NCI-H1436 treated with DMSO at 0.1 percent for 48 hours (cell line): ENCODE data around the gene AVPI1.
"Not testable (repeated sequence)": the region's sequence is repeated elsewhere in the genome, so short reads cannot be mapped to it uniquely, and the experiment has no call there.

ENCODE experiments used
- DNase-seq: peaks from one replicate; lab custom pipeline; 2025; lab: John Stamatoyannopoulos, UW

AVPI1 gene

DNA sequence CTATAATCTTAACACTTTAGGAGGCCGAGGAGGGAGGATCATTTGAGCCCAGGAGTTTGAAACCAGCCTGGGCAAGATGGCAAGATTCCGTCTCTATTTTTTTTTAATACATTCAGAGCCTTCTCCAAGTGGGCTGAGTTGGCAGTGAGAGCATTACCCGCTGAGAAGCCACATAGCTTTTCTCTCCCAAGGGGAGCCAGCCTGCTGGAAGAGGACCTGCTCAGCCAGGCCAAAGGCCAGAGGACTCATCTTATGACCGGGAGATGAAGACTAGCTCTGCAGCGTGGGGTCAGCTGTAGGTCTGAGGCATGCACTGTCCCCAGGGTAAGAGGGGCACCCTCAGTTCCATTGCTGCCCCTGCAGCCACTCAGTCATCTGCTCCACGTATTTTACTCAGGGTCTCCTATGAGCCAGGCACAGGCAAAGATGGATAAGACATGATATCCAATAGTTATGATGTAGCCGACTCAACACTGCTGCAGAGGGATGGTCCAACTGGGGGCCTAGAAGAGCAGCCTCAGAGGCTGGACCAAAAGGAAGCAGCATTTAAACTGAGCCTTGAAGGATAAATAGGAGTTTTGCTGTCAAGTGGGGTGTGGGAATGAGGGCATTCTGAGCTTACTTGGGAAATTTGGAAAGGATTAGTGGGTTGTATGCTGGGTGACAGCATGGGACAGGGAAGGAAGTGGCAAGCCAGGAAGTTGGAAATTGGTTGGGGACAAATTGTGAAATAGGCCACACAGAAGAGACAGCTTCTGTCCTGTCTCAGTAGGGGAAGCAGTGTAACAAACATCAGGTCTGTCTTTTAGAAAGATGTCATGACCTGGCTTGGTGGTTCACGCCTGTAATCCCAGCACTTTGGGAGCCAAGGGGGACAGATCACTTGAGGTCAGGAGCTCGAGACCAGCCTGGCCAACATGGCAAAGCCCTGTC, 24.9 kb upstream of the AVPI1 start:
- DNase-seq = no peak

DNA sequence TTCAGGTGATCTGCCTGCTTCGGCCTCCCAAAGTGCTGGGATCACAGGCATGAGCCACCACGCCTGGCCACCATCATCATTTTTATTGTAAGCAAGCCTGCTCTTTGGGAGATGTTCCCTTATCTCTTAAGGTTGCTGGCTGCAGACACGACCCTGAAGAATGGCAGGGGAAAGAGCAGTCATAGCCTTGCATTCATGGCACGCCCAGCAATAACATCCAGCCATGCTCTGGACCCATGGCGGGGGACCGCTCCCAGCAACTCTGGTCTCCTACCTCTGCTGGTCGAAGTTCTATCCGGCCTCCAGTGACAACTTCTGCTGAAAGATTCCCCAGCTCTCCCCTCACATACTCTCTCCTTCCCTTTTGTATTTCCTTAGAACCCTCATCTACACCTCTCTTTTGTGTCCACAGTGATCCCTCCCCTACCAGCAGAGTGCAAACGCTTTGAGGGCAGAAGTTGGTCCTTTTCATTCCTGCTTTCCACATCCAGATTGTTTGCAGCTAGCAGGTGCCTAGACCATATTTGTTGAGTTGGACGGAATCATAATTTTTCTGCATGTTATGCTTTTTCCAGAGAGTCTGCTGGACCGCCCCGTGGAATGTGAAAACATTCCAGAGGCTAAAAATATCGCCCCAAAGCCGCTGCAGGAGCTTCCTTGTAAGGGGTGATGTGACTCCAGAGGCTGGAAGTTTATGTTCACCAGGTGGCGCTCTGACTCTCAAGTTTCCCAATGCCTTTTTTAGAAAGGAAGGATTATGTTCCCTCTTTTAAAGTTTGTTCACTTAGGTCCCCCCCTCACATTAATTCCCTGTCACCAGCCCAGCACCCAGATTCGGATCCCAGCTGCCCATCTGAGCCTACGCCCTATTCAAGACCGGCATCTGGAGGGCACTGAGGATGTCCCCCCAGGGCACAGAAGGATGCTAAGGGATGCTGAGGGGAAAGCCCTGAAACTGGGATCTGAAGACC, 22.2 kb upstream of the AVPI1 start:
- DNase-seq = no peak

DNA sequence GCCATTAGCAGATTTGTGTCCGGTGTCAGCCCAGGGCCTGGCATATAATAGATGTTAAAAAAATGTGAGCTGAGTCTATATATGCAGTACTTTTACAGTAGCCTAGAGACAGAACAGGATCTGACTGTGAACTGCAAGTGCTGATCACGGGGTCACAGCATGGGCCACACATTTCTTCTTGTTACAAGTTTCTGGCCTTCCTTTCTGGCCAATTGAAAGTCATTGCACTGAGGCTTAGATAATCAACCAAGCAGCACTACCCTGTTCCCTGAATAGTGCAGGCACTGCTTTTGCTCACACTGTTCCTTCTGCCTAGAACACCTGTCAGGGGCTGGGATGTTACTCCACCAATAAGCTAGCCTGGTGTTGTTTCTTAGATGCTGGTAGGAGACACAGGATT, 21.1 kb upstream of the AVPI1 start:
- DNase-seq = no peak

DNA sequence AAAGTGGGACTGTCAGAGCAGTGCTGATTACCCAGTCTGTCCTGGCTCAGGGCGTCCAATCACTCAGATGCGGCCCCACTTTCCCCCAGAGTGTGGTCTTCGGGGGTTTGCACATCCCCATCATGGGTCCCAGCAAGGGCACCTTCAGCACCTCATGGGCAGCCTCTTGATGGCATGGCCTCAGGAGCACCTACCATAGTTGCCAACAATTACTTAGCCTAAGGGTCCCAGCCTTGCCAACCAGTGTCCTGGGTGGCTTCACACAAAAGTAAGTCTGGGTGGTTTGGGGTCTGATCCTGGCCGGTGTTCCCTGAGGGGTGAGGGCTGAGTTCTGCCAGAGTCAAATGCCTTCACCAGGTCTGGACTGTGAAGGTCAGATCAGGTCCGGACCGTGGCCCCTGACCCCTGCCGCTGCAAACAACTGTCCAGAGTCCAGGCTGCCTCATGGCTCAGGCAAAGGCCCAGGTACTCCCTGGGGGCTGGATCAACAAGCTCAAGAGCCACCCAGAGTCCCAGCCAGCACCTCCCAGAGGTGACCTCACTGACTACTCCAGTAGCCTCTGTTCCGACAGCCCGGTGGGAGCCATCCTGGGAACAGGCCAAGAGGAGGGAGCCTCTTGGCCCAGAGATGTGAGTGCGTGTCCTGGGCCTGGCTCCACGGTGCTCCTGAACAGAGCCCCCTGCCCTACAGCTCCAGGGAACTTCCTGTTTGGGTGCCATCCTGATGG, 20.3 kb upstream of the AVPI1 start:
- no peak for DNase-seq

DNA sequence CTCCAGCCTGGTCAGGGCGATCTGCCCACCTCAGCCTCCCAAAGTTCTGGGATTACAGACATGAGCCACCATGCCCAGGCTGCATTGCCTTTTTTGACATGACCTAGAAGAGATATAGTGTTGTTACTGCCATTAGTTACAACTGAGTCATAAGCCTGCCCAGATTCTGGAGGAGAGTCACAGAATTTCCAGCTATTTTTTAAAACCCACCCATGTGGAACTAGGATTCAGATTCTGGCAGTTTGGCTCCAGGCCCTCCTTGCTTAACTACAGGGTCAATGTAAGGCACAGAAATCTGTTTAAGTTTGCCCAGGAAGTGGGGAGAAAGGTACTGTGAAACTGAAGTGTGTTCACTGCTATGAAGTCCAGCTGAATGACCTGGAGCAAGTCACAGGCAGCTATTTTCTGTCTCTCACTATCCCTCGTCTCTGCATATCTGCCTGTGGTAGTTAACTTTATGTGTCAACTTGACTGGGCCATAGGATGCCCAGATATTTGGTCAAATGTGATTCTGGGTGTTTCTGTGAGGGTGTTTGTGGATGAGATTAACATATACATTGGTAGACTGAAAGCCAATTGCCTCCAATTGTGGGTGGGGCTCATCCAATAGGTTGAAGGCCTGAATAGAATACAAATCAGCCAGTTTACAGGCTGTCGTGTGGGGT, 18.1 kb upstream of the AVPI1 start:
- no peak for DNase-seq

DNA sequence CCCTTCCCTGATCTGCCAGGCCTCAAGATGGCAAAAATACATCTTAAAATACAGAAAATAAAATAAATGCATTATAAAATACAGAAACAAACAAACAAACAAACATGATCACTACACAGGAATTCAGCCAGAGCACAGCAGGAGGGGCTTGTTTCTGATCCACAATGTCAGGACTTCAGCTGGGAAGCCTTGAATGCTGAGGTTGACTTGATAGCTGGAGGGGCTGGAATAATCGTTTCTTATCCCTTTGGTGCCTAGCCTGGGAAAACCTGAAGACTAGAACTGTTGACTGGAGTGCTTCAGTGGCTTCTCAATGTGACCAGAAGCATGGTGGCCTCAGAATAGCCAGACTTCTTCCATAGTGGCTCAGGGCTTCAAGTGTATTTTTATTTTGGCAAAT, 17.3 kb upstream of the AVPI1 start:
- DNase-seq = no peak

DNA sequence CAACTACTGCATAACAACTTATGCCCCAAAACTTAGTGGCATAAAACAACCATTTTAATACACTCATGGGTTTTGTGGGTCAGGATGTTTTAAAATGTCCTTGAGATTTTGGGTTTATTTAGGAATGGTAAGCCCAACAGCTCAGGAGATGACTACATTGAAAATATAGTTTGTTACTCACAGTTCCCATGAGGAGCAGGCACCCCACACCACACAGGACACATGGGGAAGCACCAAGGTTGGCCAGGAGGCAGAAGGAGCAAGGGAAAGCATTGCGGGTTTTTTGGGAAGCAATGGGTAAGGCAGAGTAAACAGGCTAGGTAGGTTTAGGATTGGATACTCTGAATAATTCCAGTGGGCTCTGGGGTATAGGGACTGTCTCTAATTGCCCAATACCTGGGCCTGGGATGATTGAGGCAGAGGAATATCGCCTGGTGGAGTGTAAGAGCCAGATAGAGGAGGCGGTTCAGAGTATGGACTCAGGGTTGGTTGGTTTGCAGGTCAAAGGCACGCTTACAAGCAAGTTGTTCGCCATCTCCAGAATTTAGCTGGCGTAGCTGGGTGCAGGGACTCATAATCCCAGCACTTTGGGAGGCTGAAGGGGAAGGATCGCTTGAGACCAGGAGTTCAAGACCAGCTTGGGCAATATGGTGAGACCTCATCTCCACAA, 16.5 kb upstream of the AVPI1 start:
- no peak for DNase-seq

DNA sequence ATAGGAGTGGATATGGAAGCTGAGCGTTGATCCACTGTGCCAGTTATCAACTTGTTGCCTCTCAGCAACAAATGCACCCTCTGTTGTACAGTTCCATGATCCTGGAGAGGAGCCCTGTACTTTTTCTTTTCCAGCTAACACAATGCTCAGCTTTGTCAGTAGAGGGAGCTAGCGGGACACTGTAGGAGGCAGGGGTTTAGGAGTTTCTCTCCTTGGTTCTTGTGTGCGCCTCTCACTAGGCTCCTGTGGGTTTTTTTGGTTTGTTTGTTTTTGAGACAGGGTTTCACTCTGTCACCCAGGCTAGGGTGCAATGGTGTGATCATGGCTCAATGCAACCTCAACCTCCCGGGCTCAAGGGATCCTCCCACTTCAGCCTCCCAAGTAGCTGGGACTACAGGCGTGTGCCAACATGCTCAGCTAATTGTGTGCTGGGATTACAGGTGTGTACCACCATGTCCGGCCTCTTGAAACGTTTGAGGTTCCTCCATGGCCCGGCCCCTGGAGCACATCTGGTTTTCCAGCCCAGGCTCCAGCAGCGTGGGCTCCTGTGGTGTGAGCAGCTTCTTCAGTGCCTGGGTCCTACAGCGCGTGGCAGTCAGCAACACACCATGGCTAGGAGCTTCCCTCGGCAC, 14.5 kb upstream of the AVPI1 start:
- no peak for DNase-seq

DNA sequence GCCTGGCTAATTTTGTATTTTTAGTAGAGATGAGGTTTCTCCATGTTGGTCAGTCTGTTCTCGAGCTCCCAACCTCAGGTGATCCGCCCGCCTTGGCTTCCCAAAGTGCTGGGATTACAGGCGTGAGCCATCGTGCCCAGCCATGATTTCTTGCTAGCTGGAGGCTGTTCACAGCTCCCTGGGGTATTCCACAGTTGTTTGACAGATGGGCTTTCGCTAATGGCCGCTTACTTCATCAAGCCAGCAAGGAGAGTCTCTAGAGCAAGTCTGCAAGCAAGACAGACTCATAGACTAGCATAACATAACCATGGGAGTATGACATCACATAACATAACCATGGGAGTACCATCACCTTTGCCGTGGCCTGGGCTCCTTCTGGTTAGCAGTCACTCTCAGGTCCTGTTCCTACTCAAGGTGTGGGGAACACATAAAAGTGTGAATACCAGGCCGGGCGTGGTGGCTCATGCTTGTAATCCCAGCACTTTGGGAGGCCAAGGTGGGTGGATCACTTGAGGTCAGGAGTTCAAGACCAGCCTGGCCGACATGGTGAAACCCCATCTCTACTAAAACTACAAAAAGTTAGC, 11.1 kb upstream of the AVPI1 start:
- not testable (repeated sequence) for DNase-seq

DNA sequence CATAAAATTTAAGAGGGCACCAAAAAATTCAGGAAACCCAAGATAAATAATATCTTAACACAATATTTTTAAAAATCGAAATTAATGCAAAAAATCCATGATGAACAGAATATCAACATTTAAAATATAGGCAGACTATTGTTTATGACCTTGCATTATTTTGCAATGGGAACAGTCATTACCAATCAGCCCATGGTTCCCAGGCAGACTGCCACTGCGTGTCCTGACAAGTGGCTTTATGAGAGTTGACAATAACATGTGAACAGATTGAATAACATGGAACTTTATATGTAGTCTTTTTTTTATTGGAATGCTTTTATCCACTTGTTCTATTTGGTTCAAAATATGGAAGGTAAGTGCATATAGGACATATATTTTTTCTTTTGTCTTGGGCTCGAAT, 3.1 kb upstream of the AVPI1 start:
- no peak for DNase-seq

DNA sequence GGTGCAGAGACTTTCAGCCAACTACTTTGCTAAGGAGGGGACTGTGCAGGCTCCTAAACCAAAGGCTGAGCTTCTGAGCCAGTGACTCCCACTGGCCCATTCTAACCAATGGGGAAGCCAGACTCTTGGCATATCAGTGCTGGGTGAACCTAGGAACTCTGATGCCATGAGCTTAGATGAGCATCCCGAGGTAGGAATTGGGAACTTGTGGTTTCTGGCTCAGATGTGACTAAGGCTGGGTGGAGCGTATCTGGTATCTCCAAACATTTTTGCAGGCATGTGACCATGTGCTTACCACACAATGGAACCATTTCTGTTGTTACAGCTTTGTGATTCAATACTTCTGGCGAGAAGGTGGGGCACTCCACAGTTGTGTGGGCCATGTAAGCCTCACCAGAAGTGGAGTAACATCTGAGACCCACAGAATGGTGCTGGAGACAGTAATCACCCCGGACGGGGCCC, 2.5 kb upstream of the AVPI1 start:
- no peak for DNase-seq

DNA sequence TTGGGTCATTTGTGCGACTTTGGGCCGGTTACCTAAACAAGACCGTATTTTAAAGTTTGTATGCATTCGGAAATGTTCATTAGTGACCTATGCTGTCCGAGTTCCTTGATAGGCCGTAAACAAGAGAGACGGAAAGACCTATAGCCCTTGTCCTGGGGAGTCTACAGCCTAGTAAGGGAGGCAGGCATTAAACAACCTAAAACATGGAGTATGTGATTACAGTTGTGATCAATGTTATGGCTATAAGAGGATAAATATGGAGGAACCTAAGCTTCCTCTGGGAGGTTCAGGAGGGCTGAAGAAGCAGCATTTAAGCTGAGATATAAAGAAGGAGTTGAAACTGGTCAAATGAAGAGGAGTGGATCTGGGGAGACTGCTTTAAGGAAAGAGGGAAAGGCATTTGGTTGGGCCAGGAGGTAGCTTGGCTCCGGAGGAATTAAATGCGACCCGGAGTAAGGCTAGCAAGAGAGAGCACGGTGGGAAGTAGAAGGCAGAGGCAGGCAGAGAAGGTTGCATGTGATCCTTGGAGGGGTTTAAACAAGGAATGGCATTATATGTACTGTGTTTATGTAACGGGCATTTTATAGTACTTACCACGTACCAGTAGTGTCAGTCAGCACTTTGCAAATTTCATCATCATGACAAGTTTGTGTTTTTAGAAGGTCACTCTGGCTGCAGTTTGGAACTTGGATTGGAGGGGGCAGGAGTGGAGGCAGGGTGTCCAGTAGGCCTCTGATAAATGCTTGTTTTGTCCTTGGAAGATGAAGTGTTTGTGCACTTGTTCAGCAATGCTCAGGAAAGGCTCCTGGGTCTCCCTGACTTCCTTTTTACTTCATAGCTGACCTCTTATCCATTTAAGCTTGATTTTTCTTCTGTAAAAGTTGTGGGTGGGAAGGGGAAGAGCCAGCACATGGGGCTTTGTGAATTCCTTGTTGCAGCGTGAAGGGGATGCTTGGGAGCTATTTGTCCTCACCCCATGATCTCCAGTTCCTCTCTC, 1.0 kb upstream of the AVPI1 start:
- DNase-seq = no peak

DNA sequence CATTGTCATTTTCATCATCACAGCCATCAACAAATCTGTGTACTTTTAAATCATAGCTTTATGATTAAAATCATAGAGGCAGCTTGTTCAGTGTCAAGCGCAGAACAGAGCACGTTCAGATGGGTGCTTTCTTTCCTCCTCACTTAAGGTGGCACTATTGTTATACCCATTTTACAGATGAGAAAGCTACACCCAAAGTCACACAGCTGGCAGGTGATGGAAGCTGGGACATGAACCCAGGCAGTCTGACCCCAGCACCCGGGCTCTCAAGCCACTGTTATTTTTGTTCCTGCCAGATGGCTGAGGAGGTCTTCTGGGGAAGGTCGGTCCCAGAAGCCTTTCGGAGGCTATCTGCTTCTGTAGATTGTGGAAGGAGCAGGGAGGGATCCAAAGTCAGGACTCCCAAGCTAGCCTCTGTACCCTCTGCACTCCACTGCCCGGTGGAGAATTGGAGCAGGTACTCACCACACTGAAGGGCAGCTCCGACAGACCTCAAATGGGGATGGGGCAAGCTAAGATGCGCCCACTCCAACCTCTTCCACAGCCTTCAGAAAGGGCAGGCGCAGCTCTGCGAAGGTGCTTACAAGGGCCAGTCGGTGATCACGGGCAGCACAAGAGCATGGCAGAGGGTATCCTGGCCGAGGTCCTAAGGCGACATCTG, 610 bp downstream of the AVPI1 start:
- no peak for DNase-seq

DNA sequence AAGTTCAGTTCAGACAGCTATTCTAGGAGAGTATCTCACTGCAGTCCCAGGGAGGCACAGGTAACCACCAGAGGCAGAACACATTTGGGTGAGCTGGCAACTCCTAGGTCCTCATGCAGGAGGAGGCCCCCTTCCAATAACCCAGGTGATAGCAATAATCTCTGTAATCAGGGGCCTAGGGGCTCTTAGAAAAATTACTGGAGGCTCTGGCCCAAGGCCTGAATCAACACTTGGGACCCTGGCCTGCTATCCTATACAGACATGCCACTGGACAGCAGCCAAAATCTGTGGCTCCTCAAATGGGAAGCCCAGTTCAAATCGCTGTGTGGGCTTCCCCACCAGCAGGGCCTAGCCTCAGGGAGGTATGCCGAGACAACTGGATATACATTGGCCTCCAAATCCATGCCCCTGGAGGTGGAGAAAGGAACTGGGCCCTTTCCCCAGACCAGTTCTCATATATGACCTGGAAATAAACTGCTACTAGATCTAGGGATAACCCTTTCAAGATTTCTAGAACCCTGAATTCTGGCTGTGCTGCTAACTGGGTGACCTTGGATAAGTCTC, 1.6 kb downstream of the AVPI1 start:
- DNase-seq = no peak

DNA sequence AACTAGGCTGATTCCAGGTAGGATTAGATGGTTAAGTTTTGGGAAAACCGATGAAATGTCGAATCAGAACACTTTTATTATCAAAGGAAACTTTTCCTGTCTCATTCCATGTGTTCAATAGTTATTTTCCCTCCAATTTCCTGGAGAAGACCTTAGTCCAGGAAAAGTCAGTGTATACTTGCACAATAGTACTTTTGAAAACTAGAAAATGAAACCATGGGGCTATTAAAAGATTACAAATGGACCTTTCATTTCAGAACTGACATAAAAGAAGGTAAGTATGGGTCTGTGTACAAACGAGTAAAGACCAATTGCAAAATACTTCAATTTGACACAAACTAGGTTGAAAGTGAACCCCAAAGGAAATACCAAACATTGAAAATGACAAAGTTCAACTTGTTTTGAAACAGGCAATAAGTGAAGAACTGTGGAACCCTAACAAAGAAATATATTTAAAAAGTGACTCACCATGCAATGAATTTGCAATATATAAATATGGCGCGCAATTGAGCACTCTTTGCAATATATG, 2.1 kb downstream of the AVPI1 start:
- DNase-seq = no peak

DNA sequence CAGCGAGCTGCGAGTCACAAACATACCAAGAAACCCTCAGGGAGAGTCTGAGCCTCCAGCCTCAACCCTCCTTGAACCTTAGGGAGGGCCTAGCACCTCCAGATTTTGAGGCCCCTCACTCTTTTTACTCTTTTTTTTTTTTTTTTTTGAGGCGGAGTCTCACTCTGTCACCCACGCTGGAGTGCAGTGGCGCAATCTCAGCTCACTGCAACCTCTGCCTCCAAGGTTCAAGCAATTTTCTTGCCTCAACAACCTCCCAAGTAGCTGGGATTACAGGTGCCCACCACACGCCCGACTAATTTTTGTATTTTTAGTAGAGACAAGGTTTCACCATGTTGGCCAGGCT, 2.7 kb downstream of the AVPI1 start:
- DNase-seq = not testable (repeated sequence)

DNA sequence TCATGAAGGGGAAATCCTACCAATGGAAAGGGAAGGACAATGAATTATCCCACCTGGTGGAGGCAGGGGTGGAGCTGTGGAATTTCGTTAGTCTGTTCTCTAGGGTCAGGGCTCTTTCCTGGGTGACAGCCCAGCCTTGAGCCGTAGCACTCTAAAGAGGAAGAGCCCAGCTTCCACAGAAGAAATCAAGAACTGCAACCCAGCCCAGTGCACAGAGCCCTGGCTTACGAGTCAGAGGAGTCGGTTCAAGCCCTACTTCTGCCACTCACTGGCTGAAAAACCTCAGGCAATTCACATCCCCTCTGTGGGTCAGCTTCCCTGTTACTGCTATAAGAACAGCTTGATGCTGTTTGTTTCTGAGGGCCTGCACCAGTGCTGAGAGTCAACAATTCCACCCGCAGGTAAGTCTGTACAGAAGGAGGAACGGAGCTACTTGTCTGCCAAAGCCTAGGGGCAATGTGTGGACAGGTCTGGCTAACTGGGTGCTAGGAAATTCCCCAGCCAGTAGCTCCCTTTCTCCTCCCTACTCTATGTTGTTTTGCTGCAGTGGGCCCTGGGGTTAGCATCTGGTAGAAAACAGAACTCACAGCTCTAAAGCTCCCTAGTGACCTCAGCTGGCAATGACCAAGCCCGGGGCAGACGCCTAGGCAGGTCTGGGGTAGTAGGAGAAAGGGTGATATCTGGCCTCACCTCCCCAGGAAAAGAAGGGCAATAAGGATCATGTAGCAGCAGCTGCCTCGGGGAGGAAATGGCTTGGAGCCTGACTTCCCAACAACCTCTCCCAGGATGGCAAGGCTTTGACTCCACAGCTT, 3.3 kb downstream of the AVPI1 start:
- DNase-seq = no peak
